Muscle layer of duodenum (tissue), 2 donors: ENCODE data around the gene ASAH2.

Experiments
- H3K27ac ChIP-seq: one replicate; pipeline ENCODE4 v1.7.0; 2013; ENCODE audit warnings: mild to moderate bottlenecking, low read length
- H3K27me3 ChIP-seq: one replicate; pipeline ENCODE4 v1.7.0; 2013; ENCODE audit warnings: low read depth, mild to moderate bottlenecking, control low read depth, low read length
- H3K36me3 ChIP-seq, 2 donors: one replicate each; pipeline ENCODE4 v1.7.0; 2013; ENCODE audit warnings: low read length in 2 of 2, control low read depth in 1 of 2, mild to moderate bottlenecking in 1 of 2; ENCODE audit not compliant: insufficient read depth in 2 of 2, control insufficient read depth in 1 of 2
- H3K4me1 ChIP-seq, 2 donors: one replicate each; pipeline ENCODE4 v1.7.0; 2013; ENCODE audit warnings: low read length in 2 of 2, mild to moderate bottlenecking in 2 of 2, control low read depth in 1 of 2, moderate library complexity in 1 of 2; ENCODE audit not compliant: insufficient read depth in 2 of 2, control insufficient read depth in 1 of 2
- H3K4me3 ChIP-seq, 2 donors: one replicate each; pipeline ENCODE4 v1.7.0; 2013; ENCODE audit warnings: low read length in 2 of 2, low read depth in 1 of 2, mild to moderate bottlenecking in 1 of 2
- H3K9me3 ChIP-seq, 2 donors: one replicate each; pipeline ENCODE4 v1.7.0; 2013; ENCODE audit warnings: low read length in 2 of 2, control low read depth in 1 of 2, mild to moderate bottlenecking in 1 of 2; ENCODE audit not compliant: control insufficient read depth in 1 of 2
- donor health status: healthy.

Gene ASAH2

DNA sequence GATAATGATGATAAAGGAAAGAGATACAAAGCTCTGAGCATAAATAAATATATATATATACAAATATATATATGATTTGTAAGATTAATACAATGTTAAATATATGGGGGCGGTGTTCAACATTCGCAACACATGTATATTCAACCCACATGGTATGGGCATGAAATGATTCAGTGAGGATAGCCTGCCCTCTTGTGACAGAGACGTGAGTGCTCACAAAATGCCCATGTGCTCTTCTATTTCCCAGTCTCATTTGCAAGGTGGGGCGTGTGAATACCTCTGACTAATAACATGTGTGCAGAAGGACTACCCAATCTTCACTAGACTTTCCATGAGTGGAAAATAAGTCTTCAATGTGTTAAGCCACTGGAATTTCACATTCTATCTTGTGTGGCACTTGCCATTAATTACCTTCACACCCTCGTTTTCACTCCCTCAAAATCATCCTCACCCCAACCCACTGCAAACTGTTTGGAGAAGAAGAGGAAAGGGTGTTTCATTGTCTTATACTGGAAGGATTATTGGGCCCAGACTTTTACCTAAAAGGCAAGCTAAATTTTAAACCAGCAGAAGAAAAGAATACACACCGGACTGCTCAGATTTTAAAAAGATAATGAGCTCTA is 26.9 kb downstream of the ASAH2 start:
- no peaks in the 10 kb centered on the region for H3K4me1 ChIP-seq
- H3K9me3 ChIP-seq, result no peaks in the 10 kb centered on the region
- no peaks in the 10 kb centered on the region for H3K36me3 ChIP-seq
- no peak overlapping the region for H3K4me3 ChIP-seq
- H3K27me3 ChIP-seq, result no peaks in the 10 kb centered on the region
- H3K27ac ChIP-seq, result no peak overlapping the region

DNA sequence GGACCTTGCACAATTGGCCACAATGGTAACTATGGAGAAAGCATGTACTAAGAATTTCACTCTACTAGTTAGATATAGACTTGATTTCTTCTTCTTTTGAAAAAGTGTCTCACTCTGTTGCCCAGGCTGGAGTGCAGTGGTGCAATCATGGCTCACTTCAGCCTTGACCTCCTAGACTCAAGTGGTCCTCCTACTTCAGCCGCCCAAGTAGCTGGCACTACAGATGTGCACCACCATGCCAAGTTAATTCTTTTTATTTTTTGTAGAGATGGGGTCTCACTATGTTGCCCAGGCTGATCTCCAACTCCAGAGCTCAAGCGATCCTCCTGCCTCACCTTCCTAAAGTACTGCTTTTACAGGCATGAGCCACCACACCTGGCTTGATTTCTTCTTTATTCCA is 29.1 kb downstream of the ASAH2 start:
- Histone ChIP-seq H3K27ac (no peak overlapping the region), H3K9me3 (no peaks in the 10 kb centered on the region), H3K4me1 (no peaks in the 10 kb centered on the region), H3K36me3 (no peaks in the 10 kb centered on the region), H3K27me3 (no peaks in the 10 kb centered on the region), H3K4me3 (no peak overlapping the region)

DNA sequence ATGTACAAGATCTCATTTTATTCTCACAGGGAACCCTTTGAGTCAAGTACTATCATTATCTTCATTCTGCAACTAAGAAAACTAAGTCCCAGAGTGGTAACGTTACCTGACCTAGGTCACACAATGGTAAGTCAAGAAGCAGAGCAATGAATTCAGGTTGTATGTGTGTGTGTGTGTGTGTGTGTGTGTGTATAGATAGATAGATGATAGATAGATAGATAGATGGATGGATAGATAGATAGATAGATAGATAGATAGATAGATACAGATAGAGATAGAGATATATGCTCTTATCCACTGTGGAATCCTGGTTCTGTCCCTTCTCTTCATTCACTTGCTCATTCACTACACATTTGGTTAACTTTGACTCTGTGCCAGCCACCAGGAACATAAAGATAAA is 29.8 kb downstream of the ASAH2 start:
- Histone ChIP-seq H3K4me1 (no peaks in the 10 kb centered on the region), H3K9me3 (no peaks in the 10 kb centered on the region), H3K27me3 (no peaks in the 10 kb centered on the region), H3K36me3 (no peaks in the 10 kb centered on the region), H3K4me3 (no peak overlapping the region), H3K27ac (no peak overlapping the region)

DNA sequence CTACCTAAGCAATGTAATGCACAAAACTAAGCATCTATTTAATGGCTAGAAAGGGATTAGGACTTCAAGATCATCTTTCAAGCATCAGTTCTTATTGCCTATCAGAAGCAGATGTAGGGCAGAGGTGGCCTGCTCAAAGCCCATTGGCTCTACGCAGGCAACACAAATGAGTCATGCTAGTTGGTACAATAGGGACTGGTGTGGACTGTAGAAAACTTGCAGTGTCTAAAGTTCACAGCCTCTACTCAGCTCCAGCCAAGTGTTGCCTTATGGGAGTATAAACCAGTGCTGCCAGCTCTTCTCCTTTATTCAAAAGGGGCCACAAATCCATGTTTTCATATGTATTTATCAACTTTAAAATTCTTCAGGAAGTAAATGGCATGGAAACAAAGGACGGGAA is 31.7 kb downstream of the ASAH2 start:
- no peaks in the 10 kb centered on the region for H3K9me3 ChIP-seq
- no peaks in the 10 kb centered on the region for H3K4me1 ChIP-seq
- H3K36me3 ChIP-seq, result no peaks in the 10 kb centered on the region
- no peak overlapping the region for H3K4me3 ChIP-seq
- no peak overlapping the region for H3K27ac ChIP-seq
- H3K27me3 ChIP-seq, result no peaks in the 10 kb centered on the region

DNA sequence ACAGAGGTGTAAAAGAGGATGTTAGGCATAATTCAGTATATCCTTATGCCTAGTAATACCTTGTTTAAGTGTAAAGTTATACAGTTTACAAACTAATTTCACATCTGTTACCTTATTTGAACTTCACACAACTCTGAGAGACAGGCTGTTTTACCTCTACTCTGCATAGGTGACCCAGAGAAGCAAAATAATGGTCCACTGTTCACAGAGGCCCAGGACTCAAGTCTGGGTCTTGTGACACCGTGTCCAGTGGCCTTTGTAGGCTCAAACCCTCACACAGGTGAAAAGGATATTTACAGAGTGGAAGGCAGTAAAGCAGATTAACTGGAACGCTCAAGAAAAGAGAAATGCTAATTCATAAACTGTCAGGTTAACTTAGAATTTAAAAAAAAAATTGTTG is 32.1 kb downstream of the ASAH2 start:
- H3K27me3 ChIP-seq, result no peaks in the 10 kb centered on the region
- H3K27ac ChIP-seq, result no peak overlapping the region
- H3K4me1 ChIP-seq, result no peaks in the 10 kb centered on the region
- H3K4me3 ChIP-seq, result no peak overlapping the region
- H3K36me3 ChIP-seq, result no peaks in the 10 kb centered on the region
- no peaks in the 10 kb centered on the region for H3K9me3 ChIP-seq

DNA sequence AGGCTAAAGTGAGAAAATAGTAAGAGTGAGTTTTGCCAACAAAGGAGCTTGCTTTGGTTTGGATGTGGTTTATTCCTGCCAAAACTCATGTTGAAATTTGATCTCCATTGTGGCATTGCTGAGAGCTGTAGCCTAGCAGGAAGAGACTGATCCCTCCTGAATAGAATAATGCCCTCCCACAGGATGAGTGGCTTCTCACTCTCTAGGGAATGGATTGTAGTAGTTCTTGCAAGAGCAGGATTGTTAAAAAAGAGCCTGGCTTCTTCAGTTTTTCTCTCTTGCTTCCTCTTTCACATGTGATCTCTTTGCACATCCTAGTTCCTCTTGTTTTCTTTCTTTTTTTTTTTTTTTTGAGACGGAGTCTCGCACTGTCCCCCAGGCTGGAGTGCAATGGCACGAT is 34.4 kb downstream of the ASAH2 start:
- H3K4me3 ChIP-seq, result no peak overlapping the region
- no peaks in the 10 kb centered on the region for H3K36me3 ChIP-seq
- H3K9me3 ChIP-seq, result no peaks in the 10 kb centered on the region
- H3K27ac ChIP-seq, result no peak overlapping the region
- no peaks in the 10 kb centered on the region for H3K27me3 ChIP-seq
- H3K4me1 ChIP-seq, result no peaks in the 10 kb centered on the region

DNA sequence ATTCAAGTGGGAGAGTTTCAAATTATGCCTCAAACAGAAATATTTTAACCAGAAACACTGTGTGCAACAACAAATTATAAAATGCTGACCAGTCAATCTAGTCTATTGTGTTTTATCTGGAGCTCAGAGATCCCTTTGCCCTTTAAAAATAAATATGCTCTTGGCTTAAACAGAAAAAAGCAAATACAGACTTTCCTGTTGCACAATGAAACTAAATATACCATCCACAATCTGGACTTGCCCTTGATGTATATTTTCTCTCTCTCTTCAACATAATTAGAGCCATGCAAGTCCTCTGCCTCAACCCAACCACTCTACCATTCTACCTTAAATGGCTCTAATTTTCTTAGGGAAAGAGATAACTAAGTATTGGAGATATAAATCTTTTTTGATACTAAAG is 34.9 kb downstream of the ASAH2 start:
- no peaks in the 10 kb centered on the region for H3K27me3 ChIP-seq
- H3K4me1 ChIP-seq, result no peaks in the 10 kb centered on the region
- H3K4me3 ChIP-seq, result no peak overlapping the region
- no peaks in the 10 kb centered on the region for H3K36me3 ChIP-seq
- H3K27ac ChIP-seq, result no peak overlapping the region
- H3K9me3 ChIP-seq, result no peaks in the 10 kb centered on the region

DNA sequence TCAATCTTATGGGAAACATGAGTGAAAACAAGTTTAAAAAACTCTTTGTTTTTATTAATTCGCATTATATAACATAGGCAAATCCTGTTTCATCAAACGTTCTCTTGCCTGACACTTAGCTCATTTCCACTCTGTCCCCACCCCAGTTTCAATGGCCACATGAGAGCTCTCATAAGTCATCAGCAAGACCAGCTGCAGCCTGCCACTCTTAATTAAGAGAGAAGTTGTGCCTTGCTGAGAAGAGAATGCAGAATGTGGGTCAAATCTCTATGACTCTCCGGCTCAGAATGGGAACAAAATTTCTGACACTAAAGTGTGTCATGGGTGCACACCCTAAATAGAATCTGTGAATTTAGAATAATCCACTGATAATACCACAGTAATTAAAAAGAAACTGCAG is 39.6 kb downstream of the ASAH2 start:
- H3K9me3 ChIP-seq, result no peaks in the 10 kb centered on the region
- H3K36me3 ChIP-seq, result no peaks in the 10 kb centered on the region
- H3K27me3 ChIP-seq, result no peaks in the 10 kb centered on the region
- no peak overlapping the region for H3K4me3 ChIP-seq
- no peaks in the 10 kb centered on the region for H3K4me1 ChIP-seq
- no peak overlapping the region for H3K27ac ChIP-seq

DNA sequence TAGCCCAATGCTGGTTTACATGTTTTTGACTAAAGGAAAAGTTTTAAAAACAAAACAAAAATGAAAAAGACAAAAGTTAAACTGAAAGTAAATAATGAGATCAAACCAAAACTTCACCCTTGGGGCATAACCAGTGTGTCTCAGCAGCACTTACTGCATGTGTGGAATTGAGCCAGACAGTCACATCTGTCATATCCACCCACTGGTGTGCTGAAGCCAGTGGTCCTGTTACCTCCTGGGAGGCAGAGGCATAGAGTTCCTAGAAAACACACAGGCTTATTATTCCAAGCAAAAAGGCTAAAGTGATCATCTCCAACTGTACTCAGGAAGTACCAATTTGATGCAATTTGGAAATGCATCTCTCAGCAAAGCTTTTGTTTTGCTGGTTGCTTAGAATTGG is 40.4 kb downstream of the ASAH2 start:
- Histone ChIP-seq H3K4me1 (no peaks in the 10 kb centered on the region), H3K4me3 (no peak overlapping the region), H3K27me3 (no peaks in the 10 kb centered on the region), H3K9me3 (no peaks in the 10 kb centered on the region), H3K36me3 (no peaks in the 10 kb centered on the region), H3K27ac (no peak overlapping the region)
